ENCODE data around the gene OPRL1.
A peak's percentile ranks its signal among the peaks of the same experiment; 100 is the strongest.
"Not testable (repeated sequence)": the region's sequence is repeated elsewhere in the genome, so short reads cannot be mapped to it uniquely, and the experiment has no call there.

OPRL1 gene

GRCh38 chr20:64133951-64134407 lies 54.1 kb downstream of the OPRL1 start:
- Histone ChIP-seq H3K4me3 (ENCODE audit: low read length) (no peak overlapping the region), H3K27me3 (ENCODE audit: insufficient read depth, low read length) (no peaks in the 10 kb centered on the region), H3K36me3 (ENCODE audit: insufficient read depth, low read length) (no peaks in the 10 kb centered on the region), H3K9me3 (ENCODE audit: low read length) (no peaks in the 10 kb centered on the region), H2AFZ (ENCODE audit: low read depth, low read length) (no peak overlapping the region), H3K4me1 (ENCODE audit: insufficient read depth, low read length) (no peaks in the 10 kb centered on the region)

- H3K4me1 ChIP-seq (ENCODE audit: insufficient read depth, low read length); H3K36me3 ChIP-seq (ENCODE audit: insufficient read depth, low read length); H3K9me3 ChIP-seq (ENCODE audit: low read length); H3K27me3 ChIP-seq (ENCODE audit: insufficient read depth, low read length); H2AFZ ChIP-seq (ENCODE audit: low read depth, low read length); H3K4me3 ChIP-seq (ENCODE audit: low read length): not testable (repeated sequence)
Measured at GRCh38 chr20:64134744-64135143, 54.9 kb downstream of the OPRL1 start.

DNA sequence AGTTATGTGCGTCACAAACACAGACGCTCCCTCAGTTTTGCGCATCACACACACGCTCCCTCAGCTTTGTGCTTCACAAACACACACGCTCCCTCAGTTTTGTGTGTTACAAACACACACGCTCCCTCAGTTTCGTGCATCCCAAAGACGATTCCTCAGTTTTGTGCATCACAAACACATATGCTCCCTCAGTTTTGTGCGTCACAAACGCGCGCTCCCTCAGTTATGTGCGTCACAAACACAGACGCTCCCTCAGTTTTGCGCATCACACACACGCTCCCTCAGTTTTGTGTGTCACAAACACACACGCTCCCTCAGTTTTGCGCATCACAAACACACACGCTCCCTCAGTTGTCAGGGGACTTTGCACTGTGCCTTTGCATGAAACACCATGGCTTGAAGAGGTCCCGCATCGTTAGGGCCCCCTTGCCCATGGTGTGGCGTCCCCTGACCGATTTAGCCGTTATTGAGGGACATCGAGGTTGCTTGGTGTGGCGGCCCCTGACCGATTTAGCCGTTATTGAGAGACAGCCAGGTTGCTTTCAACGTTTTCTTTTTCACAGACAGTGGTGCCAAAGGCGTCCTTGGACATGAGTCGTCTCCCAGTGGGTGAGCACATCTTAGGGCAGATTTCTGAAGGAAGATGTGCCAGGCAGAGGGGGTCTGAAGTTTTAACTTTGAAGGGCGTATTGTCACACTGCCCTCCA lies 56.3 kb downstream of the OPRL1 start:
- Histone ChIP-seq H2AFZ (ENCODE audit: low read depth, low read length) (no peak overlapping the region), H3K36me3 (ENCODE audit: insufficient read depth, low read length) (no peaks in the 10 kb centered on the region), H3K4me1 (ENCODE audit: insufficient read depth, low read length) (peaks cover 16% of the 10 kb centered on the region), H3K9me3 (ENCODE audit: low read length) (no peaks in the 10 kb centered on the region), H3K27me3 (ENCODE audit: insufficient read depth, low read length) (no peaks in the 10 kb centered on the region), H3K4me3 (ENCODE audit: low read length) (no peak overlapping the region)

GRCh38 chr20:64137598-64138031 lies 57.7 kb downstream of the OPRL1 start:
- Histone ChIP-seq H3K4me1 (ENCODE audit: insufficient read depth, low read length) (peaks cover 18% of the 10 kb centered on the region), H2AFZ (ENCODE audit: low read depth, low read length) (no peak overlapping the region), H3K9me3 (ENCODE audit: low read length) (no peaks in the 10 kb centered on the region), H3K27me3 (ENCODE audit: insufficient read depth, low read length) (no peaks in the 10 kb centered on the region), H3K36me3 (ENCODE audit: insufficient read depth, low read length) (no peaks in the 10 kb centered on the region), H3K4me3 (ENCODE audit: low read length) (no peak overlapping the region)

DNA sequence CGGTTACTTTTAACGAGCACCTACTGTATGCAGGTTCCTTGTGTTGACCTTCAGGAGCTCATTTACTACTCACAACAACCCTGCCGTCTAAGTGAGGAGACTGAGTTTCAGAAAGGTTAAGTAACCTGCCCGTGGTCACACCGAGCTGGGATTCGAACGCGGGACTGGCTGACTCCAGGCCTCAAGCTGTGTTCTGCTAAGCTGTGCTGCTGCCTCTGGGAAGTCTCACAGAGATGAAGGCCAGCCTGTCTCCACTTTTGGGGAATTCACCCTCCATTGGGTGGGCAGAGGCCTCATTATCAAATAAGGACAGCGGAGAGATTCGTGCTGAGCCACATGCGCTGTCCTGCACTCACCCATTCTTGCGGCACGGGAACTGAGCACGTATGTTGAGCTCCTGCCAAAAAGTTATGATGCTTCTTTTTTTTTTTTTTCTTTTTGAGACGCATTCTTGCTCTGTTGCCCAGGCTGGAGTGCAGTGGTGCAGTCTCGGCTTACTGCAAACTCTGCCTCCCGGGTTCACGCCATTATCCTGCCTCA lies 58.5 kb downstream of the OPRL1 start:
- Histone ChIP-seq H3K4me1 (ENCODE audit: insufficient read depth, low read length) (peaks cover 18% of the 10 kb centered on the region), H3K9me3 (ENCODE audit: low read length) (no peaks in the 10 kb centered on the region), H3K4me3 (ENCODE audit: low read length) (no peak overlapping the region), H3K27me3 (ENCODE audit: insufficient read depth, low read length) (no peaks in the 10 kb centered on the region), H2AFZ (ENCODE audit: low read depth, low read length) (no peak overlapping the region), H3K36me3 (ENCODE audit: insufficient read depth, low read length) (no peaks in the 10 kb centered on the region)

GRCh38 chr20:64139199-64140060 lies 59.5 kb downstream of the OPRL1 start:
- no peaks in the 10 kb centered on the region for H3K27me3 ChIP-seq (ENCODE audit: insufficient read depth, low read length)
- H3K9me3 ChIP-seq (ENCODE audit: low read length): peaks cover 2% of the 10 kb centered on the region
- H2AFZ ChIP-seq (ENCODE audit: low read depth, low read length): peak overlapping the region; percentile 46
- no peaks in the 10 kb centered on the region for H3K36me3 ChIP-seq (ENCODE audit: insufficient read depth, low read length)
- H3K4me1 ChIP-seq (ENCODE audit: insufficient read depth, low read length): peaks cover 18% of the 10 kb centered on the region
- no peak overlapping the region for H3K4me3 ChIP-seq (ENCODE audit: low read length)

DNA sequence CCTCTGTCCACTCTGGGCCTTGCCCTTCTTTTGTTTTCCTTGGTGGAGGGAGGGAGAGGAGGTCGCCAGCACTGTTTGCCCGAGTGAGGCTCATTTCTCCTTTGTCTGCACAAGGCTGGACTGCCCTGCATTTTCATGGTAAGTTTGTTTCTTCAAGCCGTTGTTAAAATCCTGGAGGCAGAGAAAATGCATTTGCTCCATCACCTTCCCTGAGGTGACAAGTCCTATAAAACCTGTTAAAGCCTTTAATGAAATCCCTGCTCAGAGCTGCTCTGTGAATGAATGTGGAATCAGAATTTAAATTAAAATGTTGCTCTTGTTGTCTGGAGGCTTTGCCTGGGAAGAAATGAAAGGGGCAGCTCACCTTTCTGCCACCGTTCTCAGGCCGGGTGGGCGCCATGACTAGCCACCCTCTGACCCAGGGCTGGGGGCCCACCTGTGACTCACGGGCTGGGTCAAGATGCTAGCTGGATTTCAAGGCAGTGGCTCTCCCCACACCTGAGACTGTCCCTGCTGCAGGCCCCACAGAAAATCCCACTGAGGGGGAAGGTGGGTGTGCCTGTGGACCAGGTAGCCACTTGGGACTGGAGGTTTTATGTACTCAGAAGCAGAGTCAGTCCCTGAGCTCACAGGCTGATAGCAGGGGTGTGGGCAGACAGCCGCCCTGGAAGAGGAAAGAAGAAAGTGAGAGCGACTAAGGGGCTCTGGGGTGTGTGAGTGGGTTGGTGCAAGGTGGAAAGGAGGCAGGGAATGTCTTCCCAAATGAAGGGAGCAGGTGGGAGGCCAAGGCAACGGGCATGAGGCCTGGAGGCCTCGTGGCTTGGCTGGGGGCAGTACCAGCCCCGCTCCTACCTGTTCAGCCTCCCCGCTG lies 60.4 kb downstream of the OPRL1 start:
- peaks cover 4% of the 10 kb centered on the region for H3K9me3 ChIP-seq (ENCODE audit: low read length)
- no peaks in the 10 kb centered on the region for H3K27me3 ChIP-seq (ENCODE audit: insufficient read depth, low read length)
- H3K4me3 ChIP-seq (ENCODE audit: low read length): no peak overlapping the region
- peaks cover 18% of the 10 kb centered on the region for H3K4me1 ChIP-seq (ENCODE audit: insufficient read depth, low read length)
- H2AFZ ChIP-seq (ENCODE audit: low read depth, low read length): peak overlapping the region; percentile 46
- no peaks in the 10 kb centered on the region for H3K36me3 ChIP-seq (ENCODE audit: insufficient read depth, low read length)

DNA sequence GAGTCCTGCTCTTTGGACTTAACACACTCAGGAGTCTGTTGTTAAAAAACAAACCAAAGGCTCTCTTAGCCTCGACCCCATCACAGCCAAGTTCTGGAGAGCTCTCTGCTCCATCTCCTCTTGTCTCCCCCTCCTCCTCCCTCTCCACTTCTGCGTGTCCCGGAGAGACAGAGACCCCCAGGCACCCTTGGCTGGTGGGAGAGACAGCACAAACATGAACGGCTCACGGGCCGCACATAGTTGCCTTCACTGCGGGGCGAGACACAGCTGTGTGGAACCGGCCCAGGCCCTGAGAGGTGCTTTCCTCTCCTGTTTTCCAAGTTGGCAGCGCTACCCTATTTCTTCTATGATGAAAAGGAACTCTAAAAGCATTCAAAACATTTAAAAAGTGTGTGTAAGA lies 61.1 kb downstream of the OPRL1 start:
- no peak overlapping the region for H3K4me3 ChIP-seq (ENCODE audit: low read length)
- no peaks in the 10 kb centered on the region for H3K27me3 ChIP-seq (ENCODE audit: insufficient read depth, low read length)
- H3K9me3 ChIP-seq (ENCODE audit: low read length): peaks cover 6% of the 10 kb centered on the region
- H3K4me1 ChIP-seq (ENCODE audit: insufficient read depth, low read length): peaks cover 18% of the 10 kb centered on the region
- no peaks in the 10 kb centered on the region for H3K36me3 ChIP-seq (ENCODE audit: insufficient read depth, low read length)
- H2AFZ ChIP-seq (ENCODE audit: low read depth, low read length): no peak overlapping the region

GRCh38 chr20:64142590-64142989 lies 62.7 kb downstream of the OPRL1 start:
- no peaks in the 10 kb centered on the region for H3K36me3 ChIP-seq (ENCODE audit: insufficient read depth, low read length)
- H2AFZ ChIP-seq (ENCODE audit: low read depth, low read length): no peak overlapping the region
- H3K9me3 ChIP-seq (ENCODE audit: low read length): peaks cover 6% of the 10 kb centered on the region
- no peak overlapping the region for H3K4me3 ChIP-seq (ENCODE audit: low read length)
- H3K4me1 ChIP-seq (ENCODE audit: insufficient read depth, low read length): peaks cover 18% of the 10 kb centered on the region
- no peaks in the 10 kb centered on the region for H3K27me3 ChIP-seq (ENCODE audit: insufficient read depth, low read length)

- H2AFZ ChIP-seq (ENCODE audit: low read depth, low read length): no peak overlapping the region
- no peaks in the 10 kb centered on the region for H3K36me3 ChIP-seq (ENCODE audit: insufficient read depth, low read length)
- no peaks in the 10 kb centered on the region for H3K27me3 ChIP-seq (ENCODE audit: insufficient read depth, low read length)
- peaks cover 18% of the 10 kb centered on the region for H3K4me1 ChIP-seq (ENCODE audit: insufficient read depth, low read length)
- H3K9me3 ChIP-seq (ENCODE audit: low read length): peaks cover 6% of the 10 kb centered on the region
- no peak overlapping the region for H3K4me3 ChIP-seq (ENCODE audit: low read length)
Measured at GRCh38 chr20:64143018-64143801, 63.3 kb downstream of the OPRL1 start.

GRCh38 chr20:64144144-64144912 lies 64.4 kb downstream of the OPRL1 start:
- peaks cover 18% of the 10 kb centered on the region for H3K4me1 ChIP-seq (ENCODE audit: insufficient read depth, low read length)
- no peak overlapping the region for H3K4me3 ChIP-seq (ENCODE audit: low read length)
- H2AFZ ChIP-seq (ENCODE audit: low read depth, low read length): no peak overlapping the region
- no peaks in the 10 kb centered on the region for H3K27me3 ChIP-seq (ENCODE audit: insufficient read depth, low read length)
- no peaks in the 10 kb centered on the region for H3K36me3 ChIP-seq (ENCODE audit: insufficient read depth, low read length)
- peaks cover 6% of the 10 kb centered on the region for H3K9me3 ChIP-seq (ENCODE audit: low read length)
